HFFc6 (cell line): ENCODE measurements around the gene ELP4. TPM values are rescaled to one million over a fixed set of nuclear protein-coding genes. Genes with fewer than 3 reads are reported as not detected.

ENCODE experiments used
- DNase-seq: peaks from one replicate; pipeline ENCODE4 v3.0.0-alpha.2; 2018
- H3K27ac Mint-ChIP-seq: 2 replicates; pipeline ENCODE4 v1.8.0; 2020; ENCODE audit warnings: mild to moderate bottlenecking, mixed read lengths
- H3K27me3 Mint-ChIP-seq: 2 replicates; pipeline ENCODE4 v1.8.0; 2021; ENCODE audit warnings: mild to moderate bottlenecking, moderate library complexity, mixed read lengths; ENCODE audit not compliant: insufficient read depth
- H3K36me3 Mint-ChIP-seq: 2 replicates; pipeline ENCODE4 v1.8.0; 2021; ENCODE audit warnings: low read depth, mixed read lengths
- H3K4me1 Mint-ChIP-seq: 2 replicates; pipeline ENCODE4 v1.8.0; 2020; ENCODE audit warnings: low read depth, mixed read lengths
- H3K4me3 Mint-ChIP-seq: 2 replicates; pipeline ENCODE4 v1.8.0; 2020; ENCODE audit warnings: mild to moderate bottlenecking, moderate library complexity, mixed read lengths
- H3K9me3 Mint-ChIP-seq: 2 replicates; pipeline ENCODE4 v1.8.0; 2020; ENCODE audit warnings: mild to moderate bottlenecking, mixed read lengths
- CTCF ChIP-seq: fragments of 200-600 bp; sonication (generic); IDR thresholded peaks from 2 replicates; pipeline ENCODE4 v1.5.0; 2021; ENCODE audit warnings: antibody characterized with exemption, mild to moderate bottlenecking
- total RNA-seq, 6 experiments: library from RNA; stranded (reverse); fragmentation: NEBNext Ultra II Directional; extraction: Animal tissue kit (Norgen Biotek cat#: 25700); gene quantifications; 2 replicates in 1 of 6; 3 replicates in 5 of 6; pipeline ENCODE4 v1.2.3, GENCODE V29; 2021

The ELP4 gene
- total RNA-seq, 6 experiments from 2014 or later, result 11.0 to 14.3 (median 12.2) TPM

GRCh38 chr11:31720225-31720624 is 210.7 kb downstream of the ELP4 start:
- peaks cover 2% of the 10 kb centered on the region; the same call in 1 of the 2 replicates for H3K4me1 Mint-ChIP-seq
- no peak for TF ChIP-seq CTCF
- H3K27ac Mint-ChIP-seq, result no peak overlapping the region
- H3K36me3 Mint-ChIP-seq, result no peaks in the 10 kb centered on the region
- no peaks in the 10 kb centered on the region for H3K9me3 Mint-ChIP-seq
- no peak for DNase-seq
- H3K4me3 Mint-ChIP-seq, result no peak overlapping the region
- H3K27me3 Mint-ChIP-seq, result no peaks in the 10 kb centered on the region

GRCh38 chr11:31720671-31721365 is 211.3 kb downstream of the ELP4 start:
- H3K9me3 Mint-ChIP-seq, result no peaks in the 10 kb centered on the region
- no peak overlapping the region for H3K27ac Mint-ChIP-seq
- no peaks in the 10 kb centered on the region for H3K27me3 Mint-ChIP-seq
- no peak for TF ChIP-seq CTCF
- no peak for DNase-seq
- peaks cover 5% of the 10 kb centered on the region; the same call in 1 of the 2 replicates for H3K4me1 Mint-ChIP-seq
- no peaks in the 10 kb centered on the region for H3K36me3 Mint-ChIP-seq
- no peak overlapping the region for H3K4me3 Mint-ChIP-seq

GRCh38 chr11:31722754-31723153 is 213.2 kb downstream of the ELP4 start:
- Mint-ChIP-seq H3K36me3 (no peaks in the 10 kb centered on the region), H3K27me3 (no peaks in the 10 kb centered on the region), H3K4me3 (no peak overlapping the region), H3K9me3 (no peaks in the 10 kb centered on the region), H3K4me1 (peaks cover 5% of the 10 kb centered on the region; the same call in 1 of the 2 replicates), H3K27ac (no peak overlapping the region)
- no peak for TF ChIP-seq CTCF
- no peak for DNase-seq

- H3K36me3 Mint-ChIP-seq, result no peaks in the 10 kb centered on the region
- no peak for TF ChIP-seq CTCF
- H3K9me3 Mint-ChIP-seq, result no peaks in the 10 kb centered on the region
- DNase-seq, result no peak
- no peak overlapping the region for H3K27ac Mint-ChIP-seq
- no peaks in the 10 kb centered on the region for H3K27me3 Mint-ChIP-seq
- H3K4me3 Mint-ChIP-seq, result no peak overlapping the region
- peaks cover 5% of the 10 kb centered on the region; the same call in 1 of the 2 replicates for H3K4me1 Mint-ChIP-seq
Observed at GRCh38 chr11:31725176-31725575, 215.6 kb downstream of the ELP4 start.

- peaks cover 16% of the 10 kb centered on the region for H3K36me3 Mint-ChIP-seq
- H3K4me1 Mint-ChIP-seq, result peaks cover 5% of the 10 kb centered on the region; the same call in 1 of the 2 replicates
- H3K4me3 Mint-ChIP-seq, result no peak overlapping the region
- TF ChIP-seq CTCF, result no peak
- H3K27me3 Mint-ChIP-seq, result no peaks in the 10 kb centered on the region
- no peak for DNase-seq
- H3K9me3 Mint-ChIP-seq, result peaks cover 23% of the 10 kb centered on the region; the same call in 1 of the 2 replicates
- H3K27ac Mint-ChIP-seq, result no peak overlapping the region
Observed at GRCh38 chr11:31728432-31728831, 218.9 kb downstream of the ELP4 start.
